Ishikawa (cell line): ENCODE measurements around the gene KCNMB2.

Source experiments
- CEBPB ChIP-seq: IDR thresholded peaks from 2 replicates; pipeline ENCODE4 v1.6.1; 2012
- CREB1 ChIP-seq: IDR thresholded peaks from 2 replicates; pipeline ENCODE4 v1.6.1; 2012; ENCODE audit warnings: low read depth
- EGR1 ChIP-seq: IDR thresholded peaks from 2 replicates; pipeline ENCODE4 v1.6.1; 2012
- EP300 ChIP-seq: IDR thresholded peaks from 2 replicates; pipeline ENCODE4 v1.6.1; 2012; ENCODE audit warnings: borderline replicate concordance
- FOXM1 ChIP-seq: IDR thresholded peaks from 2 replicates; pipeline ENCODE4 v1.6.1; 2012; ENCODE audit warnings: low read depth, borderline replicate concordance
- NFIC ChIP-seq: IDR thresholded peaks from 2 replicates; pipeline ENCODE4 v1.6.1; 2012
- RAD21 ChIP-seq: IDR thresholded peaks from 2 replicates; pipeline ENCODE4 v1.6.1; 2012; ENCODE audit warnings: low read depth
- REST ChIP-seq: IDR thresholded peaks from 2 replicates; pipeline ENCODE4 v1.6.1; 2012; ENCODE audit warnings: low read depth, mild to moderate bottlenecking
- TAF1 ChIP-seq: IDR thresholded peaks from 2 replicates; pipeline ENCODE4 v1.6.1; 2012; ENCODE audit warnings: low read depth, mild to moderate bottlenecking
- TCF12 ChIP-seq: IDR thresholded peaks from 2 replicates; pipeline ENCODE4 v1.6.1; 2012; ENCODE audit warnings: low read depth
- TEAD4 ChIP-seq: IDR thresholded peaks from 2 replicates; pipeline ENCODE4 v1.6.1; 2012
- USF1 ChIP-seq: IDR thresholded peaks from 2 replicates; pipeline ENCODE4 v1.6.1; 2012
- YY1 ChIP-seq: IDR thresholded peaks from 2 replicates; pipeline ENCODE4 v1.6.1; 2012; ENCODE audit warnings: low read depth
- ZBTB7A ChIP-seq: IDR thresholded peaks from 2 replicates; pipeline ENCODE4 v1.6.1; 2012; ENCODE audit warnings: low read depth
- TF ChIP-seq, protein P1 (sequence below): IDR thresholded peaks from 2 replicates; pipeline ENCODE4 v1.6.1; 2012

Gene KCNMB2

DNA sequence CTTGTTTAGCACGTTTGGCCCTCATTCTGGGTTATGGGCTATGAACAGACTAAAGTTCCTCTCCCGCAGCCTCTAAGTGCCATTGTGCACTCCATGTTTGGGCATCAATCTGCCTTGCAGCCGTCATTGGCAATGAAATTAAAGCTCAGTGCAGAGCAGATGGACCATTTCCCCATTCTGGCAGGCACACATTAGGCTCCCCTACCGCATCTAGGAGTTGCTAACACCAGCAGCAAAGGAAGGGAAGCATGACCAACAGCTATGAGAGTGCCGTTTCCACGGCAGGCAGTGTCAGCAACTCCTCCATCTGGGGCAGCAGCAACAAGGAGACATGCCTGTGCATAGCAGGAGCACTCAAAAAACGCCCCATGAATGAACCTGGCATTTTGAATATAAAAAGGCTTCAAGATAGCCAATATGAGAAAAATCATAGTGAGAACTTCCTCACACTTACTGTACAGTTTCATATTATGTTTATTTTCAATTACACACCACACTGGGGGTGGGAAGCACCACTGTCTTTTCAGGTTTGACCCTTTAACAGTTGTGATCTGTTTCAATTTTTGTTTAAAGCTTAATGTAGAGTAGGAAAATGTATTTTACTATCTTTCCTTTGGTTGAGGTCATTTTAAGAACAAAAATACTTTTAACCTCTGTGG lies 218.7 kb downstream of the KCNMB2 start:
- no peak for TF ChIP-seq EP300
- no peak for TF ChIP-seq YY1
- TF ChIP-seq CEBPB: no peak
- TF ChIP-seq, protein P1, sequence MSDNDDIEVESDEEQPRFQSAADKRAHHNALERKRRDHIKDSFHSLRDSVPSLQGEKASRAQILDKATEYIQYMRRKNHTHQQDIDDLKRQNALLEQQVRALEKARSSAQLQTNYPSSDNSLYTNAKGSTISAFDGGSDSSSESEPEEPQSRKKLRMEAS: no peak
- no peak for TF ChIP-seq NFIC
- no peak for TF ChIP-seq EGR1
- no peak for TF ChIP-seq FOXM1
- TF ChIP-seq REST: no peak
- TF ChIP-seq TCF12: no peak
- no peak for TF ChIP-seq TAF1
- no peak for TF ChIP-seq TEAD4
- no peak for TF ChIP-seq USF1
- no peak for TF ChIP-seq RAD21
- TF ChIP-seq CREB1: no peak
- no peak for TF ChIP-seq ZBTB7A

DNA sequence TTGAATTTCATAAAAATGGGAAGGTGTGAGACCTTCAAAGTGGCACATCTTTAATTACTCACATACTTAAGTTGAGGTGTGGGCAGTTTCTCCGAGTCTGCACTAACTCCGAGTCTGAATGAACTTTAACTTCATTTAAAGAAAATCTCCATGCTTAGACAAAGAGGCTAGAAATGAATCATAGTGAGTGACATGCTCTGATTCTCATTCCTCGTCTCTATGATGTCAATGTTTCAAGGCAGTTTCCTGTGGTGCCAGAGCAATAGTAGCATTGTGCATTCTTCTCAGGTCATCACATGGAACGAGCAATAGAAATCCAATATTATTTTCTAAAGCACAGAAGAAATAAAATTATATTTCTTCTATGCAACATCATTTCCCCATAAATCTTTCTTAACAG lies 224.8 kb downstream of the KCNMB2 start:
- TF ChIP-seq TCF12: no peak
- TF ChIP-seq CEBPB: no peak
- no peak for TF ChIP-seq EP300
- no peak for TF ChIP-seq RAD21
- no peak for TF ChIP-seq EGR1
- no peak for TF ChIP-seq USF1
- TF ChIP-seq, protein P1: no peak
- TF ChIP-seq REST: no peak
- TF ChIP-seq YY1: no peak
- TF ChIP-seq TAF1: no peak

- TF ChIP-seq FOXM1 (no peak), TCF12 (no peak), EP300 (no peak), EGR1 (no peak), ZBTB7A (no peak), CEBPB (no peak), YY1 (no peak), TEAD4 (no peak), USF1 (no peak), REST (no peak), TAF1 (no peak), NFIC (no peak)
- TF ChIP-seq, protein P1: no peak
Observed at GRCh38 chr3:178761461-178761860, 225.2 kb downstream of the KCNMB2 start.

DNA sequence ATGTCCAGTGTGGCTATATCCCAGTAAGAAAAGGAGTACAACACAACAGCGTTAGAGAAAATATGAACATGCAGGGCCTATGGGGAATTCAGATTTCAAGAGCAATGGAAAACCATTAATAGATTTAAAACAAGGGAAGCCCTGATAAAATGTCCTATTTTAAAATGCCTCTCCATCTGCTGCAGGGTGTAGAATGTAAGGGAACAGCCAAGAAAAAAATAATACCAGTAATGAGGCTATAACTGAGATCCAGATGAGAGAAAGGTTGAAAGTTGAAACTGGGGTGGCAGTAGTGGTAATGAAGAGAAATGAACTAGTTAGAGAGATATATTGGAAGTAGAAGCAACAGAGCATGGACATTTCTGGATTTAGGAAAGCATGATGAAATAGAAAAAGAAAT lies 226.1 kb downstream of the KCNMB2 start:
- TF ChIP-seq RAD21 (no peak), NFIC (no peak), TAF1 (no peak), CREB1 (no peak), REST (no peak), TCF12 (no peak), EP300 (no peak), EGR1 (no peak), TEAD4 (no peak), FOXM1 (no peak), YY1 (no peak), ZBTB7A (no peak), CEBPB (no peak)
- TF ChIP-seq, protein P1: no peak
